ENCODE measurements around the gene PDE4D. TPM values are rescaled to one million over a fixed set of nuclear protein-coding genes. Genes with fewer than 3 reads are reported as not detected.
"Not testable (repeated sequence)": the region's sequence is repeated elsewhere in the genome, so short reads cannot be mapped to it uniquely, and the experiment has no call there.

Gene PDE4D
- polyA plus RNA-seq, 4 donors = 20.9 to 26.9 (median 24.2) TPM

- DNase-seq (ENCODE audit: low read depth in 4 of 4, low spot score in 3 of 4) = not testable (repeated sequence)
These were observed 498.6 kb downstream of the PDE4D start for GRCh38 chr5:59394956-59395355.

GRCh38 chr5:59393585-59394420 is 499.7 kb downstream of the PDE4D start:
- DNase-seq (ENCODE audit: low read depth in 4 of 4, low spot score in 3 of 4) = no peak

GRCh38 chr5:59391576-59391975 is 501.9 kb downstream of the PDE4D start:
- DNase-seq (ENCODE audit: low read depth in 4 of 4, low spot score in 3 of 4) = no peak

- no peak for DNase-seq (ENCODE audit: low read depth in 4 of 4, low spot score in 3 of 4)
These were observed 502.5 kb downstream of the PDE4D start for GRCh38 chr5:59390989-59391388.

- DNase-seq (ENCODE audit: low read depth in 4 of 4, low spot score in 3 of 4) = peak in 2 of 4 donors; percentile 14 to 28
These were observed 503.4 kb downstream of the PDE4D start for GRCh38 chr5:59390074-59390659.

GRCh38 chr5:59387127-59387526 is 506.4 kb downstream of the PDE4D start:
- DNase-seq (ENCODE audit: low read depth in 4 of 4, low spot score in 3 of 4) = no peak

GRCh38 chr5:59385700-59386099 is 507.8 kb downstream of the PDE4D start:
- DNase-seq (ENCODE audit: low read depth in 4 of 4, low spot score in 3 of 4) = no peak

GRCh38 chr5:59380350-59380951 is 513.1 kb downstream of the PDE4D start:
- DNase-seq (ENCODE audit: low read depth in 4 of 4, low spot score in 3 of 4) = peak in 2 of 4 donors; percentile 39 to 41

- not testable (repeated sequence) for DNase-seq (ENCODE audit: low read depth in 4 of 4, low spot score in 3 of 4)
These were observed 519.5 kb downstream of the PDE4D start for GRCh38 chr5:59374036-59374435.

- DNase-seq (ENCODE audit: low read depth in 4 of 4, low spot score in 3 of 4) = no peak
These were observed 521.9 kb downstream of the PDE4D start for GRCh38 chr5:59371525-59372127.

- no peak for DNase-seq (ENCODE audit: low read depth in 4 of 4, low spot score in 3 of 4)
These were observed 524.6 kb downstream of the PDE4D start for GRCh38 chr5:59368951-59369350.

GRCh38 chr5:59367791-59368394 is 525.6 kb downstream of the PDE4D start:
- peak in 3 of 4 donors; percentile 56 to 65 (median 58) for DNase-seq (ENCODE audit: low read depth in 4 of 4, low spot score in 3 of 4)

GRCh38 chr5:59366784-59367183 is 526.7 kb downstream of the PDE4D start:
- DNase-seq (ENCODE audit: low read depth in 4 of 4, low spot score in 3 of 4) = no peak

GRCh38 chr5:59362438-59362837 is 531.1 kb downstream of the PDE4D start:
- DNase-seq (ENCODE audit: low read depth in 4 of 4, low spot score in 3 of 4) = no peak

- DNase-seq (ENCODE audit: low read depth in 4 of 4, low spot score in 3 of 4) = no peak
These were observed 532.1 kb downstream of the PDE4D start for GRCh38 chr5:59361454-59361853.

- DNase-seq (ENCODE audit: low read depth in 4 of 4, low spot score in 3 of 4) = no peak
These were observed 533.4 kb downstream of the PDE4D start for GRCh38 chr5:59360130-59360555.

GRCh38 chr5:59358005-59358861 is 535.3 kb downstream of the PDE4D start:
- DNase-seq (ENCODE audit: low read depth in 4 of 4, low spot score in 3 of 4) = no peak

- DNase-seq (ENCODE audit: low read depth in 4 of 4, low spot score in 3 of 4) = no peak
These were observed 536.0 kb downstream of the PDE4D start for GRCh38 chr5:59357381-59357977.

- no peak for DNase-seq (ENCODE audit: low read depth in 4 of 4, low spot score in 3 of 4)
These were observed 536.6 kb downstream of the PDE4D start for GRCh38 chr5:59356813-59357380.
